CD4-positive, alpha-beta T cell treated with Interferon gamma for 1 hour (primary cell): Measurements from ENCODE around the gene ENPP3.

Experiments
- DNase-seq: peaks from one replicate; pipeline ENCODE4 v3.0.0-alpha.2; 2020

Gene ENPP3

GRCh38 chr6:131770776-131771175, 133.7 kb downstream of the ENPP3 start:
- DNase-seq, result no peak

GRCh38 chr6:131773284-131773950, 136.3 kb downstream of the ENPP3 start:
- no peak for DNase-seq

- no peak for DNase-seq
These were observed 138.8 kb downstream of the ENPP3 start for GRCh38 chr6:131775886-131776285.

- DNase-seq, result no peak
These were observed 139.9 kb downstream of the ENPP3 start for GRCh38 chr6:131776985-131777384.

GRCh38 chr6:131778169-131778568, 141.1 kb downstream of the ENPP3 start:
- DNase-seq, result no peak

GRCh38 chr6:131779304-131779703, 142.2 kb downstream of the ENPP3 start:
- no peak for DNase-seq

GRCh38 chr6:131780600-131780999, 143.5 kb downstream of the ENPP3 start:
- no peak for DNase-seq

- DNase-seq, result no peak
These were observed 144.6 kb downstream of the ENPP3 start for GRCh38 chr6:131781687-131782086.

GRCh38 chr6:131782764-131783163, 145.7 kb downstream of the ENPP3 start:
- no peak for DNase-seq

GRCh38 chr6:131784561-131784960, 147.5 kb downstream of the ENPP3 start:
- no peak for DNase-seq

GRCh38 chr6:131787079-131787478, 150.0 kb downstream of the ENPP3 start:
- DNase-seq, result no peak

- no peak for DNase-seq
These were observed 150.9 kb downstream of the ENPP3 start for GRCh38 chr6:131787766-131788712.

GRCh38 chr6:131789219-131789618, 152.1 kb downstream of the ENPP3 start:
- DNase-seq, result no peak

- DNase-seq, result no peak
These were observed 154.4 kb downstream of the ENPP3 start for GRCh38 chr6:131791476-131791875.

- DNase-seq, result no peak
These were observed 155.0 kb downstream of the ENPP3 start for GRCh38 chr6:131792091-131792496.

GRCh38 chr6:131795366-131795765, 158.3 kb downstream of the ENPP3 start:
- DNase-seq, result no peak
